Parathyroid adenoma (tissue), 2 donors: ENCODE data around the gene EMX1.

Experiments used
- H2AFZ ChIP-seq: fragments of 300-600 bp; sonication (generic); one replicate; pipeline ENCODE4 v1.7.0; 2017; ENCODE audit warnings: antibody characterized with exemption, mild to moderate bottlenecking
- H3K27ac ChIP-seq: fragments of 300-600 bp; sonication (generic); one replicate; pipeline ENCODE4 v1.7.0; 2017
- H3K27me3 ChIP-seq: fragments of 300-600 bp; sonication (generic); one replicate; pipeline ENCODE4 v1.7.0; 2017; ENCODE audit warnings: low read length; ENCODE audit not compliant: control insufficient read depth, insufficient read depth
- H3K36me3 ChIP-seq: fragments of 300-600 bp; sonication (generic); one replicate; pipeline ENCODE4 v1.7.0; 2017; ENCODE audit warnings: low read length; ENCODE audit not compliant: control insufficient read depth, insufficient read depth
- H3K4me1 ChIP-seq: fragments of 300-600 bp; sonication (generic); one replicate; pipeline ENCODE4 v1.7.0; 2017; ENCODE audit warnings: control low read depth
- H3K4me2 ChIP-seq: fragments of 300-600 bp; sonication (generic); one replicate; pipeline ENCODE4 v1.7.0; 2017; ENCODE audit warnings: low read length
- H3K4me3 ChIP-seq: fragments of 300-600 bp; sonication (generic); one replicate; pipeline ENCODE4 v1.7.0; 2017; ENCODE audit warnings: low read depth, low read length
- H3K79me2 ChIP-seq: fragments of 300-600 bp; sonication (generic); one replicate; pipeline ENCODE4 v1.7.0; 2017; ENCODE audit warnings: control low read depth
- H3K9ac ChIP-seq: fragments of 300-600 bp; sonication (generic); one replicate; pipeline ENCODE4 v1.7.0; 2017; ENCODE audit warnings: mild to moderate bottlenecking
- H3K9me3 ChIP-seq: fragments of 300-600 bp; sonication (generic); one replicate; pipeline ENCODE4 v1.7.0; 2017; ENCODE audit warnings: low read length; ENCODE audit not compliant: control insufficient read depth
- CTCF ChIP-seq: fragments of 300-600 bp; sonication (generic); IDR thresholded peaks from one replicate; pipeline ENCODE4 v1.7.0; 2017; ENCODE audit warnings: antibody characterized with exemption, mild to moderate bottlenecking
- donor health status: primary hyperparathyroidism.

EMX1 gene

GRCh38 chr2:72917138-72917876 is at the start of gene EMX1:
Gene EMX1, plus strand, starts transcription at chr2:72917519. Its CDS starts 334 bp downstream, at chr2:72917853.
- no peaks in the 10 kb centered on the region for H3K27me3 ChIP-seq
- TF ChIP-seq CTCF = no peak
- peak within 1 kb of the TSS; percentile 62 for H3K4me2 ChIP-seq
- no peaks in the 10 kb centered on the region for H3K79me2 ChIP-seq
- peak within 1 kb of the TSS; percentile 91 for H2AFZ ChIP-seq
- peak within 1 kb of the TSS; percentile 66 for H3K4me3 ChIP-seq
- H3K9me3 ChIP-seq = no peaks in the 10 kb centered on the region
- H3K9ac ChIP-seq = peak within 1 kb of the TSS; percentile 63
- peak within 1 kb of the TSS; percentile 81 for H3K27ac ChIP-seq
- H3K36me3 ChIP-seq = no peaks in the 10 kb centered on the region
- H3K4me1 ChIP-seq = no peaks in the 10 kb centered on the region

DNA sequence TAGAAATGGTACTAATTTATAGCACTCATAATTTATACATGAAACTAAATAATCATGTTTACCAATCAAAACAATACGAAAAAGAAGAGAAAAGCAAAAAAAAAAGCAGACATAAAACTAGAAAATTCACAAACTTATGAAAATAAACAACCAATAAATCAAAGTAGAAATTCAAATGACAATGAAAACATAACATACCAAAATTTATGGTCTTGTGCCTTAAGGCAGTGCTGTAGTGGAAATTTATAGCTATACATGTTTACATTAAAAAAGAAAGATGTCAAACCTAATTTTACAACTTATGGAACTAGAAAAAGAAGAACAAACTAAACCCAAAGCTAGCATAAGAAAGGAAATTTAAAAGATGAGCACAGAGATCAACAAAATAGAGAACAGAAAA is 46.3 kb upstream of the EMX1 start:
- Histone ChIP-seq H3K4me2 (no peak overlapping the region), H3K9ac (no peak overlapping the region), H3K4me3 (no peak overlapping the region), H2AFZ (no peak overlapping the region), H3K27me3 (no peaks in the 10 kb centered on the region), H3K9me3 (no peaks in the 10 kb centered on the region), H3K27ac (no peak overlapping the region), H3K79me2 (no peaks in the 10 kb centered on the region), H3K36me3 (no peaks in the 10 kb centered on the region), H3K4me1 (no peaks in the 10 kb centered on the region)
- no peak for TF ChIP-seq CTCF

GRCh38 chr2:72871880-72872279 is 45.4 kb upstream of the EMX1 start:
- H3K79me2 ChIP-seq = no peaks in the 10 kb centered on the region
- H3K27me3 ChIP-seq = no peaks in the 10 kb centered on the region
- H3K4me3 ChIP-seq = no peak overlapping the region
- no peaks in the 10 kb centered on the region for H3K9me3 ChIP-seq
- no peak overlapping the region for H3K27ac ChIP-seq
- no peak overlapping the region for H3K9ac ChIP-seq
- H3K4me2 ChIP-seq = no peak overlapping the region
- no peaks in the 10 kb centered on the region for H3K4me1 ChIP-seq
- H3K36me3 ChIP-seq = no peaks in the 10 kb centered on the region
- no peak for TF ChIP-seq CTCF
- H2AFZ ChIP-seq = no peak overlapping the region

- Histone ChIP-seq H3K27ac (no peak overlapping the region), H3K4me1 (peaks cover 8% of the 10 kb centered on the region), H3K79me2 (peaks cover 4% of the 10 kb centered on the region), H3K9me3 (no peaks in the 10 kb centered on the region), H3K27me3 (no peaks in the 10 kb centered on the region), H3K4me2 (no peak overlapping the region), H3K9ac (no peak overlapping the region), H3K4me3 (no peak overlapping the region), H2AFZ (no peak overlapping the region), H3K36me3 (no peaks in the 10 kb centered on the region)
- TF ChIP-seq CTCF = no peak
Measured at GRCh38 chr2:72883356-72883962, 33.9 kb upstream of the EMX1 start.
